Measurements from ENCODE around the gene MRPL42. TPM values are rescaled to one million over a fixed set of nuclear protein-coding genes. Genes with fewer than 3 reads are reported as not detected.

MRPL42 gene
- total and polyA plus RNA-seq, 2 of the 4 experiments (the other 2 are of a cell fraction) = 64.2 to 90.7 TPM

DNA sequence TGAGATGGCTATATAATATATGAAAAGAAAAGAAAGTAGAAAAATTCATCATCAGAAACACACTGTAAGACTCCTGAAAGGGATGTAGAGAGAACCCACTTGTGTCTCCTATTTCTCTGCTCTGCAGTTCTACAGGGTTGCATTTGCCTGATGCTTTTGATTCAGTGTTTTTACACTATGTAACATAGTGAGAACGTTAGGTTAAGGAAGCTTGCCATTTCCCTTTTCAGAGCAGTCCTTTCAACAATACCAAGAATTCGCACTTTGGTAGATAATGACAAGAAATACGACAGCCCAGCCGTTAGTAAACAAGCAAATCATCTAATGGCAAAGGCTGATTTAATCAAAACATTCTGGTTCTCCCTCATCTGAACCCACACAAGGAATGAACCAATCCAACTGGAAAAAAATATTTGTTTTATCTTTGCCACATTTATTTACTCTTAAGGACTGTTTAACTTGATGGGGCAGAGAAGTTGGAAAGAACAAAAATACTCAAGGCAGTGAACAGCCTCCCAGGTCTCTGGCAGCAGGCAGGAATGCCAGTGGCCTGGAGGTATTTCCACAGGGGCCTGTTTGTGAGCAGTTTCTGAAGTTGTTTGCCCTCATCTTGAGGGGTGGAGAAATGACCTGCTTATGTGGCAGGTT lies 74.4 kb downstream of the MRPL42 start:
- H3K4me3 ChIP-seq (ENCODE audit: insufficient read depth, low read depth, low read length) = no peak overlapping the region
- ATAC-seq (ENCODE audit: low read depth) = peak; percentile 68
- no peaks in the 10 kb centered on the region; a peak in 1 of 4 replicates for H3K79me1 ChIP-seq (ENCODE audit: low read depth in 1 of 2, low read length in 2 of 2)
- dilution Hi-C loops (cut with HindIII; ENCODE audit: low sequenced_read_pairs, unreplicated experiment) = no loop called here
- H3K27me3 ChIP-seq (ENCODE audit: control insufficient read depth, insufficient read depth, low read length) = no peaks in the 10 kb centered on the region
- no peaks in the 10 kb centered on the region for H3K9me3 ChIP-seq (ENCODE audit: control insufficient read depth, insufficient read depth, low read length)
- H3K18ac ChIP-seq (ENCODE audit: low read depth, low read length) = peak overlapping the region; percentile 36; the same call in 1 of the 2 replicates
- 0 out of 2 replicates have a peak, but pooled peaks cover 2% of the 10 kb centered on the region for H3K36me3 ChIP-seq (ENCODE audit: control insufficient read depth, insufficient read depth, low read length)
- no CpG with 5 or more reads among the region's 4 CpGs for WGBS, 2 experiments (ENCODE audit: extremely low coverage in 2 of 2, insufficient read length in 1 of 2)
- no peak for DNase-seq
- H2AK5ac ChIP-seq (ENCODE audit: low read depth, low read length) = no peak overlapping the region
- H2BK20ac ChIP-seq (ENCODE audit: low read depth, low read length) = no peak overlapping the region
- no peak overlapping the region for H3K23ac ChIP-seq (ENCODE audit: low read depth, low read length)
- POLR2A ChIA-PET (ENCODE audit: unreplicated experiment) = no interaction called here
- no peaks in the 10 kb centered on the region for H3K9me1 ChIP-seq (ENCODE audit: insufficient read depth, low read length)
- H2AK9ac ChIP-seq (replicated peaks; ENCODE audit: low read depth, low read length, poor library complexity) = no peak overlapping the region
- TF ChIP-seq, protein P1, sequence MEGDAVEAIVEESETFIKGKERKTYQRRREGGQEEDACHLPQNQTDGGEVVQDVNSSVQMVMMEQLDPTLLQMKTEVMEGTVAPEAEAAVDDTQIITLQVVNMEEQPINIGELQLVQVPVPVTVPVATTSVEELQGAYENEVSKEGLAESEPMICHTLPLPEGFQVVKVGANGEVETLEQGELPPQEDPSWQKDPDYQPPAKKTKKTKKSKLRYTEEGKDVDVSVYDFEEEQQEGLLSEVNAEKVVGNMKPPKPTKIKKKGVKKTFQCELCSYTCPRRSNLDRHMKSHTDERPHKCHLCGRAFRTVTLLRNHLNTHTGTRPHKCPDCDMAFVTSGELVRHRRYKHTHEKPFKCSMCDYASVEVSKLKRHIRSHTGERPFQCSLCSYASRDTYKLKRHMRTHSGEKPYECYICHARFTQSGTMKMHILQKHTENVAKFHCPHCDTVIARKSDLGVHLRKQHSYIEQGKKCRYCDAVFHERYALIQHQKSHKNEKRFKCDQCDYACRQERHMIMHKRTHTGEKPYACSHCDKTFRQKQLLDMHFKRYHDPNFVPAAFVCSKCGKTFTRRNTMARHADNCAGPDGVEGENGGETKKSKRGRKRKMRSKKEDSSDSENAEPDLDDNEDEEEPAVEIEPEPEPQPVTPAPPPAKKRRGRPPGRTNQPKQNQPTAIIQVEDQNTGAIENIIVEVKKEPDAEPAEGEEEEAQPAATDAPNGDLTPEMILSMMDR (conservative IDR thresholded peaks at IDR 0.05; ENCODE audit: low read depth, low read length) = no peak
- TF ChIP-seq POLR2A (IDR thresholded peaks at IDR 0.05; ENCODE audit: low read depth, low read length) (no peak), MAZ (IDR thresholded peaks at IDR 0.05; ENCODE audit: borderline replicate concordance, low read depth, low read length) (no peak), SMC3 (IDR thresholded peaks at IDR 0.05; ENCODE audit: low read depth, low read length) (no peak), CEBPB (IDR thresholded peaks at IDR 0.05; ENCODE audit: low read depth, low read length) (no peak), RAD21 (IDR thresholded peaks at IDR 0.05; ENCODE audit: low read length) (no peak)
- TF ChIP-seq, protein P2, sequence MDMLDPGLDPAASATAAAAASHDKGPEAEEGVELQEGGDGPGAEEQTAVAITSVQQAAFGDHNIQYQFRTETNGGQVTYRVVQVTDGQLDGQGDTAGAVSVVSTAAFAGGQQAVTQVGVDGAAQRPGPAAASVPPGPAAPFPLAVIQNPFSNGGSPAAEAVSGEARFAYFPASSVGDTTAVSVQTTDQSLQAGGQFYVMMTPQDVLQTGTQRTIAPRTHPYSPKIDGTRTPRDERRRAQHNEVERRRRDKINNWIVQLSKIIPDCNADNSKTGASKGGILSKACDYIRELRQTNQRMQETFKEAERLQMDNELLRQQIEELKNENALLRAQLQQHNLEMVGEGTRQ (IDR thresholded peaks at IDR 0.05; ENCODE audit: low read depth, low read length) = no peak
- in situ Hi-C loops (cut with MboI; ENCODE audit: low sequenced_read_pairs) = no loop called here
- H2BK120ac ChIP-seq (ENCODE audit: low read depth, low read length) = no peak overlapping the region
- H2BK15ac ChIP-seq (ENCODE audit: low read depth, low read length) = no peak overlapping the region
- BruUV-seq (replicated peaks) = no TSS peak
- intact Hi-C loops (cut with micrococcal nuclease) = no loop called here
- no peak overlapping the region for H3K27ac ChIP-seq (ENCODE audit: insufficient read depth, low read length)
- no peak overlapping the region for H3K9ac ChIP-seq (ENCODE audit: low read depth, low read length)
- H3K4me1 ChIP-seq (ENCODE audit: control insufficient read depth, insufficient read depth, low read length) = peaks cover 3% of the 10 kb centered on the region; the same call in 1 of the 2 replicates
- H4K5ac ChIP-seq (ENCODE audit: low read depth, low read length) = no peak overlapping the region
- no peak overlapping the region for H3K56ac ChIP-seq (ENCODE audit: extremely low read depth, insufficient read depth, low read length)
- CTCF ChIA-PET = no interaction called here
- H3K4me2 ChIP-seq (ENCODE audit: low read depth, low read length) = peak overlapping the region; percentile 51
- no peak overlapping the region for H2AFZ ChIP-seq (replicated peaks; ENCODE audit: low read length, poor library complexity)
- H4K20me1 ChIP-seq (ENCODE audit: insufficient read depth, low read length) = no peaks in the 10 kb centered on the region
- no peak overlapping the region for H3K4ac ChIP-seq (ENCODE audit: low read depth, low read length)
- no peak overlapping the region for H2BK5ac ChIP-seq (ENCODE audit: low read depth, low read length, poor library complexity, severe bottlenecking)
- H4K8ac ChIP-seq (ENCODE audit: low read depth in 2 of 2, low read length in 2 of 2) = no peak overlapping the region
- H3K14ac ChIP-seq (replicated peaks; ENCODE audit: low read depth, low read length) = no peak overlapping the region
- no peak overlapping the region for H4K91ac ChIP-seq (ENCODE audit: insufficient read depth, low read depth, low read length)
